SJCRH30 (cell line): ENCODE measurements around the gene ZNF487. TPM values are rescaled to one million over a fixed set of nuclear protein-coding genes. Genes with fewer than 3 reads are reported as not detected.

Source experiments
- DNase-seq, 2 experiments: peaks; one replicate each; pipeline ENCODE4 v3.0.0-alpha.2; 2015 to 2020
- H3K27ac ChIP-seq: fragments of 250-450 bp; sonication (Bioruptor Pico); 2 replicates; pipeline ENCODE4 v1.5.1; 2020; ENCODE audit warnings: mild to moderate bottlenecking, moderate library complexity
- H3K27me3 ChIP-seq: fragments of 250-450 bp; sonication (Bioruptor Pico); 2 replicates; pipeline ENCODE4 v1.5.1; 2020; ENCODE audit warnings: mild to moderate bottlenecking, moderate library complexity
- H3K36me3 ChIP-seq: fragments of 250-450 bp; sonication (Bioruptor Pico); 2 replicates; pipeline ENCODE4 v1.5.1; 2020; ENCODE audit warnings: mild to moderate bottlenecking, moderate library complexity
- H3K4me1 ChIP-seq: fragments of 250-450 bp; sonication (Bioruptor Pico); 2 replicates; pipeline ENCODE4 v1.5.1; 2020; ENCODE audit warnings: mild to moderate bottlenecking, moderate library complexity
- H3K4me3 ChIP-seq: fragments of 250-450 bp; sonication (Bioruptor Pico); 2 replicates; pipeline ENCODE4 v1.5.1; 2020; ENCODE audit warnings: mild to moderate bottlenecking, moderate library complexity
- H3K9me3 ChIP-seq: fragments of 250-450 bp; sonication (Bioruptor Pico); replicated peaks from 2 replicates; pipeline ENCODE4 v1.5.1; 2020; ENCODE audit warnings: mild to moderate bottlenecking, moderate library complexity
- total RNA-seq: library from RNA; depleted of rRNA; stranded (reverse); fragments of >200 nt; shearing (Covaris generic); gene quantifications from 2 replicates; pipeline ENCODE4 v1.2.3, GENCODE V29; 2014; rRNA removed

Gene ZNF487
- total RNA-seq, 1 experiment from 2014 or later: 0.18 TPM

- DNase-seq: no peak
- Histone ChIP-seq H3K27me3 (no peaks in the 10 kb centered on the region), H3K4me3 (no peak overlapping the region), H3K4me1 (no peaks in the 10 kb centered on the region), H3K36me3 (no peaks in the 10 kb centered on the region), H3K27ac (no peak overlapping the region), H3K9me3 (no peaks in the 10 kb centered on the region)
These were observed 45.6 kb downstream of the ZNF487 start for GRCh38 chr10:43482319-43483078.

- DNase-seq: no peak
- Histone ChIP-seq H3K4me3 (no peak overlapping the region), H3K27ac (no peak overlapping the region), H3K36me3 (no peaks in the 10 kb centered on the region), H3K27me3 (no peaks in the 10 kb centered on the region), H3K4me1 (no peaks in the 10 kb centered on the region), H3K9me3 (no peaks in the 10 kb centered on the region)
These were observed 54.9 kb downstream of the ZNF487 start for GRCh38 chr10:43491855-43492254.

DNA sequence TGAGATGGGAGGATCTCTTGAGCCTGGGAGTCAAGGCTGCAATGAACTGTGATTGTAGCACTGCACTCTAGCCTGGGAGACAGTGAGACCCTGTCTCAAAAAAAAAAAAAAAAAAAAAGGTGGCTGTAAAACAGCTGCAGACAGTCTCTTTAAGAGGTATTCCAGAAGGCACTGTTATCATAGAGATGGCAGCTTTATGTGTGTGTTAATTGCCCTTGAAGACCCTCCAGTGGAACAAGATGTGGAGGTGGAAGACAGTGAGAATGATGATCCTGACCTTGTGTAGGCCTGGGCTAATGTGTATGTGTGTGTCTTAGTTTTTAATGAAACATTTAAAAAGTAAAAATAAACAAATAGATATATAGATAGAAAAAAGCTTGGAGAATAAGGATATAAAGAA, 66.0 kb downstream of the ZNF487 start:
- no peaks in the 10 kb centered on the region for H3K9me3 ChIP-seq
- DNase-seq: no peak
- H3K4me1 ChIP-seq: no peaks in the 10 kb centered on the region
- H3K27me3 ChIP-seq: no peaks in the 10 kb centered on the region
- no peak overlapping the region for H3K4me3 ChIP-seq
- no peaks in the 10 kb centered on the region for H3K36me3 ChIP-seq
- no peak overlapping the region for H3K27ac ChIP-seq

DNA sequence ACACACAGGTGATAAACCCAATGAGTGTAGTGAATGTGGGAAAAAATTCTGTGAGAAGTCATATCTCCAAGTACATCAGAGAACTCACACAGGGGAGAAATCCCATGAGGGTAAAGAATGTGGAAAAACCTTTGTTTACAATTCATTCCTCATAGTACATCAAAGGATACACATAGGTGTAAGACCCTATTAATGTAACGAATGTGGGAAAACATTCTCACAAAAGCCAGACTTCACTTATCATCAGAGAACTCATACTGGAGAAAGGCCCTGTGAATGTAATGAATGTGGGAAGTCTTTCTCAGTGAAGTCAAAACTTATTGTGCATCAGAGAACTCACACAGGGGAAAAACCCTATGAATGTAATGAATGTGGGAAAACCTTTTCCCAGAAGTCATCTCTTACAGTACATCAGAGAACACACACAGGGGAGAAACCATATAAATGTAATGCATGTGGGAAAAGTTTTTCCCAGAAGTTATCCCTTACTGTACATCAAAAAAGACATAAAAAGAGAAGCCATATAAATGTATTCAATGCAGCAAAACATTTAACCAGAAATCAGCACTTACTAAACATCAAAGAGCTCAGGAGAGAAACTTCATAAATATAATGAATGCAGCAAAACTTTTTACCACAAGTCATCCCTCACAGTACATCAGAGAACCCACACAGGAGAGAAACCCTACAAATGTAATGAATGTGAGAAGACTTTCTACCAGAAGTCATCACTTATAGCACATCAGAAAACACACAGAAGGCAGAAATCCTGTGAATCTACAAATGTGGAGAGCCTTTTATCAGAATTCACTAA, 87.7 kb downstream of the ZNF487 start:
- Histone ChIP-seq H3K27me3 (no peaks in the 10 kb centered on the region), H3K4me1 (no peaks in the 10 kb centered on the region), H3K27ac (no peak overlapping the region), H3K4me3 (no peak overlapping the region), H3K9me3 (no peaks in the 10 kb centered on the region), H3K36me3 (no peaks in the 10 kb centered on the region)
- no peak for DNase-seq

Other genes starting within 250 kb of the ZNF487 start
- not detected in 2 replicates for gene RASGEF1A, start 170.0 kb upstream of the ZNF487 start, total RNA-seq
- gene FXYD4, start 65.5 kb upstream of the ZNF487 start, total RNA-seq: not detected in 2 replicates
- gene HNRNPF, start 27.9 kb upstream of the ZNF487 start, total RNA-seq: 63.2 and 64.7 TPM in 2 replicates
- gene ZNF239, start 137.5 kb downstream of the ZNF487 start, total RNA-seq: not detected in 2 replicates
- gene ZNF485, start 169.3 kb downstream of the ZNF487 start, total RNA-seq: 2.2 and 2.9 TPM in 2 replicates
- 12.0 and 14.8 TPM in 2 replicates for gene ZNF32, start 211.8 kb downstream of the ZNF487 start, total RNA-seq